SK-N-SH (cell line): Measurements from ENCODE around the gene SNX32.

Experiments
- NRF1 ChIP-seq: IDR thresholded peaks from 2 replicates; pipeline ENCODE4 v1.6.1; 2012; ENCODE audit warnings: low read depth, mild to moderate bottlenecking, low read length
- POLR2AphosphoS5 ChIP-seq: IDR thresholded peaks from 2 replicates; pipeline ENCODE4 v1.6.1; 2012; ENCODE audit warnings: low read depth, low read length
- RCOR1 ChIP-seq: fragments of 150-350 bp; IDR thresholded peaks from 2 replicates; pipeline ENCODE4 v1.6.1; 2017; ENCODE audit warnings: antibody characterized with exemption, low read length

GRCh38 chr11:65885231-65885630 lies 51.5 kb downstream of the SNX32 start:
- TF ChIP-seq NRF1 (no peak), RCOR1 (no peak), POLR2AphosphoS5 (no peak)
